ENCODE measurements around the gene E2F6.

Gene E2F6

DNA sequence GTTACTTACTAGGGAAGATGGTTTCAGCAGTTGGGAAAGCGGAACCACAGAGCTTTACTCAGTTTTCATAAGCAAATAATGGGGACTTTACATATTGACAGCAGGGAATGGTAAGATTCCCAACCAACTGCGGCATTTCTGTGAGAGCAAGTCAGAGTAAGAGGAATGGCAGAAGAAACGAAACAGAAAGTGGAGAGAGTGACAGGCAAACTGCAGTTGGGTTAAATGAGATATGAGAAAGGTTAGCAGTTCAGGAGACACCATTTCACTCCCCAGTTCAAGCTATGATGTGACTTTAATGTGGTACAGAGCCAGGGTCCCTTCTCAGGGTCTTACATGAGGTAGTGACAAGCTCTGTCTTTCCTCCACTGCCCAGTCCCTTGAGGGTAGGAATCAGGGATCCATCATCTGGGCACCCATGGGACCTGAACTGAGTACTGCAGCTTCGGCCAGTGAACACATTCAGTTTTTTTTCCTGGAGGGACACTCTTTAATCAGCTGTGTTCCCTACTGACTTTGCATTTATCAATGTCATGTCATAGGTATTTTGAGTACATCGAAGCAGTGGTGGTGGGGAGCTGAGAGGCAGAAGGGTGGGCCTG, 34.8 kb upstream of the E2F6 start:
- Mint-ChIP-seq H3K9me3 (peaks cover 5% of the 10 kb centered on the region), H3K36me3 (peaks cover 3% of the 10 kb centered on the region), H3K4me3 (peak overlapping the region; percentile 19), H3K27me3 (peaks cover 13% of the 10 kb centered on the region), H3K4me1 (peaks cover 4% of the 10 kb centered on the region), H3K27ac (no peak overlapping the region)
- ATAC-seq (ENCODE audit: low read depth) (no peak), DNase-seq (ENCODE audit: low spot score in 2 of 2) (no peak)

DNA sequence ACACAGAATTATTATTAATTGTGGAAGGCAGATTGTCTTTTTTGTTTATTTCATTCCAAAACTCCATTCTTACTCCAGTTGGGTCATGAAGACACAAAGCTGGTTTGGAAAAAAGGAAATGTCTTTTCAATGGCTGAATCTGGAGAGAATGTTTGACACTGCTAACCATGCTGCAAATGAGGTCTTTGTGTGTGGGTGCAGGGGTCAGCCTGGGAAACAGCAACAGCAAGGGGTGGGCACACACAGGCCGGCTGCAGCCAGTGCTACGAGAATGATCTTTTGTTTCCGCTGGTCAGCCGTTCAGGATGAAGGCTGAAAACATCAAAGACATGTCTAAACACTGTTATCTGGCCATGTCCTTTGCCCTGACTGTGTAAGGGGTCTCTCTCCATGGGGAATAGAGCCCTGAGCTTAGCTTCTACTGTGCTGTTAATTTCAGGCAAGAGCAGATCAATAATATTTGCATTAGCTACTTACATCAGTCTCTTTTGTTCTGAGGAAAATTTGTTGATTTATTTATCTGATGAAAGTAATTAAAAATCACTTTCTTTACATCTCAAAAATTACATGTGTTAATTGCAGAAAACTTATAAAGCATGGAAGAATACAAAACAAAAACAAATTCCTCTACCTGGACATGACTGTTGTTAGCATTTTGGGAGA, 33.3 kb upstream of the E2F6 start:
- Mint-ChIP-seq H3K4me1 (peaks cover 4% of the 10 kb centered on the region), H3K27ac (no peak overlapping the region), H3K4me3 (no peak overlapping the region), H3K36me3 (peaks cover 3% of the 10 kb centered on the region), H3K27me3 (peaks cover 12% of the 10 kb centered on the region), H3K9me3 (peaks cover 5% of the 10 kb centered on the region)
- DNase-seq (ENCODE audit: low spot score in 2 of 2) = no peak
- ATAC-seq (ENCODE audit: low read depth) = no peak

DNA sequence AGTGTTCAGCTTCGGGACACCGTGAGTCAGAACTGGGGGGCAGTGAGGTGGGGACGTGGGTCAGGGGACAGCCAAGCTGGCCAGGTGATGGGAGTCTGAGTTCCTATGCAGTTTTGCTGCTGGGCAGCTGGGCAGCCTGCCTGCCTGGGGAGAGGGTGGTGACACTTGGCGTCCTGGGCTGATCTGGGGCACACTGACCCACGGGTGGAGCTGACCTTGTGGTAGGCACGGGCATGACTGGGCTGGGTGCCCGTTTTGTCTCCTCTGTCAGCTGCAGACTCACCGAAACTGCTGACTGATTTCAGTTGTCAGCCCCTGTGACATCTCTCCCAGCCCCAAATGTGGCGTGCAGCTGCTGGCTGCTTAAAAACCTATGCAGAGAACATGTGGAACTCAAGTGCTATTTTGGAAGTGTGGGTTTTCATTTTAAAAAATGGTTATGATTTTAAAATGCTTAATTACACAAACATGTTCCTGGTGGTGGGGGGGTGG, 32.6 kb upstream of the E2F6 start:
- Mint-ChIP-seq H3K27ac (no peak overlapping the region), H3K9me3 (peaks cover 2% of the 10 kb centered on the region), H3K36me3 (peaks cover 3% of the 10 kb centered on the region), H3K27me3 (peaks cover 12% of the 10 kb centered on the region), H3K4me1 (peaks cover 4% of the 10 kb centered on the region), H3K4me3 (no peak overlapping the region)
- ATAC-seq (ENCODE audit: low read depth) = no peak
- DNase-seq (ENCODE audit: low spot score in 2 of 2) = no peak

DNA sequence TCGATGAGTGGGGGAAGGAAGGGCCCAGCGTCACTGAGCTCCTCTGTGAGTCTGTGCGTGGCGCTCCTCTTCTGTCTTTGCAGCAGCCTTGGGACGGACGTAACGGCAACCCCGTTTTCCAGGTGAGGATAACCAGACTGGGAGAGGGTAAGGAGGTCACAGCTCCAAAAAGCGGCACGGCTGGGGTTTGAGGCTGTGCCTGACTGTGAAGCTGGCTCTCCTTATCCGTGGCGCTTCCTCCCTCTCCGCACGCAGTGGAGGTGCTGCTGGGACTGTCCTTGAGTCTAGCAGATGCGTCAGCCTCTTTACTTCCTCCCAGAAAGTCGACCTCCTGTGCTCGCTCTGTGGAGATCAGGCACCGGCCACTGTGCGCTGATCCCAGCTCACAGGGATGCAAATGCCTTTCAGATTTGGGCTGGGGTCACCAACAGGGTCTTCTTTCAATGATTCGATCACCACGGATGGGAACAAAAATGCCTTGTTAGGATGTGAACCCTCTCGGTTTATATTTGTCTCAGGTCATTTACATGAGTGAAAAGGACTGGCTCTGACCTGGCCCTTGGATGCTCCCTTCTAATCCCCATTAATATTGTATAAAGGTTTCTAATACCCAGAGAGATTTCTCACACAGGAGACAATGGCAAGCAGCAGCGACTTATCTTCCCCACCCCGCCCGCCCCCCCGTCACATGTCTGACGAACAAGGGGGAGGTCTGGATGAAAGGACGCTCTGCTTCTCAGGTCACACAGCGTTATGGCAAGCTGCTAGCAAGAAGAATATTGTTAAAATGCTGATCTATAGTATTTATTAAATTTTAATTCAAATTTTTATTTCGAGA, 30.1 kb upstream of the E2F6 start:
- H3K4me3 Mint-ChIP-seq = no peak overlapping the region
- no peaks in the 10 kb centered on the region for H3K9me3 Mint-ChIP-seq
- H3K4me1 Mint-ChIP-seq = peaks cover 4% of the 10 kb centered on the region
- ATAC-seq (ENCODE audit: low read depth) (no peak), DNase-seq (ENCODE audit: low spot score in 2 of 2) (no peak)
- no peaks in the 10 kb centered on the region for H3K36me3 Mint-ChIP-seq
- no peak overlapping the region for H3K27ac Mint-ChIP-seq
- H3K27me3 Mint-ChIP-seq = peaks cover 11% of the 10 kb centered on the region

DNA sequence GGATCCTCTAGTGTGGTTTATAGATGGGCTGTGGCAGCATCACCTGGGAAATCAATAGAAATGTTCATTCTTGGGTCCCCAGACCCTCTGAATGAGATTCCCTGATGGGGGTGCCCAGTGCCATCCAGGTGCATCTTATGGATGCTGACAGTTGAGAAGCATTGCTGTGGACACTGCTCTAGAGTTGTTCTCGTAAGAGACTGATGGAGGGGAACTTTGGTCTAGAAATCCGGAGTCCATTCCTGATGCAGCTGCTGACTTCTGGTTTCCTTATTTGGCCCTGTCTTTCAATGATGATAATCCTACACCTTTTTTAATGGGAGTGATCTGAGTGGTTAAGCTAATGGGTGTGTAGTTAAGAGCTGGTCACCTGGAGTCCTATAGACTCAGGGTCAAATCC, 28.3 kb upstream of the E2F6 start:
- Mint-ChIP-seq H3K4me1 (no peaks in the 10 kb centered on the region), H3K9me3 (no peaks in the 10 kb centered on the region), H3K36me3 (peaks cover 3% of the 10 kb centered on the region), H3K4me3 (no peak overlapping the region), H3K27me3 (peaks cover 10% of the 10 kb centered on the region), H3K27ac (no peak overlapping the region)
- ATAC-seq (ENCODE audit: low read depth) (no peak), DNase-seq (ENCODE audit: low spot score in 2 of 2) (no peak)

DNA sequence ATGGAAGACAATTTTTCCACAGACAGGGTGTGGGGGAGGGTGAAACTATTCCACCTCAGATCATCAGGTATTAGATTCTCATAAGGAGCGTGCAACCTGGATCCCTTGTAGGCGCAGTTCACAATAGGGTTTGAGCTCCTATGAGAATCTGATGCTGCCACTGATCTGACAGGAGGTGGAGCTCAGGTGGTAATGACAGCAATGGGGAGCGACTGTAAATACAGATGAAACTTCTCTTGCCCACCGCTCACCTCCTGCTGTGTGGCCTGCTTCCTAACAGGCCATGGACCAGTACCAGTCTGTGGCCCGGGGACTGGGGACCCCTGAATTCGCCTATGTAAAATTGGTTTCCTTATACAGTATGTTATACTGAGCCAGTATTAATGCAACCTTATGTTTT, 27.3 kb upstream of the E2F6 start:
- Mint-ChIP-seq H3K36me3 (peaks cover 3% of the 10 kb centered on the region), H3K4me3 (no peak overlapping the region), H3K9me3 (no peaks in the 10 kb centered on the region), H3K27ac (no peak overlapping the region), H3K4me1 (no peaks in the 10 kb centered on the region), H3K27me3 (peaks cover 7% of the 10 kb centered on the region)
- ATAC-seq (ENCODE audit: low read depth) (no peak), DNase-seq (ENCODE audit: low spot score in 2 of 2) (no peak)

DNA sequence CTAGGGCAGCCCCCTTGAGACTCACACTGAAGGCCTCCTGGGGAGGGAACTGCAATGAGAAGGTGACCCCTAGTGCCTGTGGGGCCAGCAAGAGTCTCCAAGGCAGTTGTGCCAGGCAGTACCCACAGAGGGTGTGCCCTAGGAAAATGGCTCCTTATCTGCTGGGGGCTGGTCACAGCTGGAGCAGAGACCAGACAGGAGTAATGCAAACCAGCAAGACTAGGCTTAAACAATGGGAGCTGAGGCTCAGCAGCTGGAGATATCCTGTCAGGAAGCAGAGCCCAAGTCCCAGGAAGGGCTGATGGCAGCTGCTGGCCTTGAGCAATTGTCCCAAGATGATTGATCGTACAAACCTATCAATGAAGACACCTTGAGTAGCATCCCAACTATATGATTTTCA, 26.8 kb upstream of the E2F6 start:
- Mint-ChIP-seq H3K9me3 (no peaks in the 10 kb centered on the region), H3K27me3 (peaks cover 7% of the 10 kb centered on the region), H3K27ac (no peak overlapping the region), H3K4me3 (no peak overlapping the region), H3K36me3 (peaks cover 3% of the 10 kb centered on the region), H3K4me1 (no peaks in the 10 kb centered on the region)
- DNase-seq (ENCODE audit: low spot score in 2 of 2) = no peak
- no peak for ATAC-seq (ENCODE audit: low read depth)

DNA sequence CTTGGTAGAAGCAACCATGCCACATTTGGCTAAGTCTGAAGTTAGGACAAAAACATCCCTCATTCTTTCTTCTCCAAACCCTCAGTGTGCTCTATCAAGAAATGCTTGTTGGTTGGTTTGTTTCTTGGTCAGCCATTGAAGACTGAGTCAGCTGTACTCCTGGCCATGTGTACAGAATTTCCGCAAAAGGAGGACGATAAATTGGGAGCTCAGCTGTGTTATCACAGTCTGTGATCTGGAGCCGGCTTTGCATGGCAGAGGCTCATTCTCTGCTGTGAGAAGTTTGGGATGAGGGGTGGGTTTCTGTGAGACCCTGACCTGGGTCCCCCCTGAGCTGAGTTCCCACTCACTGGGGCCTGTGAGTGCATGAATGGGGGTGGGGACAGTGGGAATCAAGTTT, 26.3 kb upstream of the E2F6 start:
- no peak for ATAC-seq (ENCODE audit: low read depth)
- no peak for DNase-seq (ENCODE audit: low spot score in 2 of 2)
- Mint-ChIP-seq H3K9me3 (no peaks in the 10 kb centered on the region), H3K4me1 (no peaks in the 10 kb centered on the region), H3K27me3 (peaks cover 8% of the 10 kb centered on the region), H3K36me3 (peaks cover 3% of the 10 kb centered on the region), H3K4me3 (no peak overlapping the region), H3K27ac (no peak overlapping the region)

DNA sequence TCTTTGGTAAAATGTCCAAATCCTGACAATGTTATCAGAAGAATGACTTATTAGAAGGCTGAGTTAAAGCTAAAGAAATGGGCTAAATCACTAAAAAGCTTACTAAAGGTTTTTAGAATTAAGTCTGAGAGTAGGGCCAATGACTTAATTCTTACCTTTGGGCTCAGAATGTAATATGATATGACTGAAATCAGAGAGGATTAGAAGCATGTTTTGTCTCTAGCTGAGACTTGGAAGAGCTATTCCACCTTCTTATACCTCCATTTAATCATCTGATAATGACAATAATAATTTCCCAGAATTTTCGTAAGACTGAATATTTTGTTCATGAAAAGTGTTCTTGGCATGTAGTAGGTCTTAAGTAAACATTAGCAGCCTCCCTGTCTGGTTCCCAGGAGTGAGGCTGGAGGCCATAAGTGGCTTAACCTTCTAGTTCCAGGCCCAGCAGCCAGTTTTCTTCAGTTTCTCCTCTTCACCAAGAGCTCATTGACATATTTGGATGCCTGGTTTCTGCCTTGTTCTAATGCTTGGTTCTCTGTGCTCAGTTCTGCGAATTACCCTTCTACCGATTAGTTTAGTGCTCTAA, 25.5 kb upstream of the E2F6 start:
- H3K36me3 Mint-ChIP-seq = peaks cover 3% of the 10 kb centered on the region
- H3K27ac Mint-ChIP-seq = no peak overlapping the region
- H3K4me1 Mint-ChIP-seq = no peaks in the 10 kb centered on the region
- peaks cover 9% of the 10 kb centered on the region for H3K27me3 Mint-ChIP-seq
- DNase-seq (ENCODE audit: low spot score in 2 of 2) (no peak), ATAC-seq (ENCODE audit: low read depth) (no peak)
- no peak overlapping the region for H3K4me3 Mint-ChIP-seq
- H3K9me3 Mint-ChIP-seq = no peaks in the 10 kb centered on the region

DNA sequence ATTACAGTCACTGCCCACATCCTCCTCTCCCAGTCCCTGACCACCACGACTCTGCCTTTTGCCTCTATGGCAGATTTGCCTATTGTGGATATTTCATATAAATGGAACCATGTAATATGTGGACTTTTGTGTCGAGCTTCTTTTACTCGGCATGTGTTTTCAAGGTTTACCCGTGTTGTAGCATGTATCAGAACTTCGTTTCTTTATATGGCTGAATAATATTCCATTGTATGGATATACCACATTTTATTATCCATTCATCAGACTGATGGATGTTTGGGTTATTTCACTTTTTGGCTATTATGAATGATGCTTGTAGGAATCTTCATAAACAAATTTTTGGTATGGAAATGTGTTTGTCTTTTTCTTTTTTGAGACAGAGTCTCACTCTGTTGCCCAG, 24.2 kb upstream of the E2F6 start:
- Mint-ChIP-seq H3K4me3 (no peak overlapping the region), H3K9me3 (no peaks in the 10 kb centered on the region)

DNA sequence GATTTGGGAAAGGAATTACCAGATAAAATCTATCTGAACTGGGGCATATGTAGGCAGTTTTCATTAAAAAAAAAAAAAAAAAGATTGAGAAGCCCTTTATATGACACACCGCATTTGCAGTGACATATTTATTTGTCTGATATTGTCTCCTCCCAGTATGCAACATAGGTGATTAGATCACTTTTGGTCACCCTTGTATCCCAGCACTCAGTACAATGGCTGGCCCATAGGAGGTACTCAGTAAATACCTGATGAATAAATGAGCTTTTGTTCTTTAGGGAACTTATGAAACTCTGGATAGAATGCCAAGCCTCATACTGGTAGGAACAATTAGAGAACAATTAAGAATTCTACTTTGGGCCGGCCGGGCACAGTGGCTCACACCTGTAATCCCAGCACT, 22.8 kb upstream of the E2F6 start:
- ATAC-seq (ENCODE audit: low read depth) = no peak
- H3K4me3 Mint-ChIP-seq = no peak overlapping the region
- no peak for DNase-seq (ENCODE audit: low spot score in 2 of 2)
- no peaks in the 10 kb centered on the region for H3K4me1 Mint-ChIP-seq
- H3K9me3 Mint-ChIP-seq = no peaks in the 10 kb centered on the region
- no peak overlapping the region for H3K27ac Mint-ChIP-seq
- peaks cover 10% of the 10 kb centered on the region for H3K27me3 Mint-ChIP-seq
- H3K36me3 Mint-ChIP-seq = peaks cover 3% of the 10 kb centered on the region

More for the DNA sequence above, 24.2 kb upstream of the E2F6 start:
- no peak overlapping the region for H3K27ac Mint-ChIP-seq
- DNase-seq (ENCODE audit: low spot score in 2 of 2) (no peak), ATAC-seq (ENCODE audit: low read depth) (no peak)
- H3K27me3 Mint-ChIP-seq = peaks cover 9% of the 10 kb centered on the region
- H3K36me3 Mint-ChIP-seq = peaks cover 3% of the 10 kb centered on the region
- no peaks in the 10 kb centered on the region for H3K4me1 Mint-ChIP-seq

DNA sequence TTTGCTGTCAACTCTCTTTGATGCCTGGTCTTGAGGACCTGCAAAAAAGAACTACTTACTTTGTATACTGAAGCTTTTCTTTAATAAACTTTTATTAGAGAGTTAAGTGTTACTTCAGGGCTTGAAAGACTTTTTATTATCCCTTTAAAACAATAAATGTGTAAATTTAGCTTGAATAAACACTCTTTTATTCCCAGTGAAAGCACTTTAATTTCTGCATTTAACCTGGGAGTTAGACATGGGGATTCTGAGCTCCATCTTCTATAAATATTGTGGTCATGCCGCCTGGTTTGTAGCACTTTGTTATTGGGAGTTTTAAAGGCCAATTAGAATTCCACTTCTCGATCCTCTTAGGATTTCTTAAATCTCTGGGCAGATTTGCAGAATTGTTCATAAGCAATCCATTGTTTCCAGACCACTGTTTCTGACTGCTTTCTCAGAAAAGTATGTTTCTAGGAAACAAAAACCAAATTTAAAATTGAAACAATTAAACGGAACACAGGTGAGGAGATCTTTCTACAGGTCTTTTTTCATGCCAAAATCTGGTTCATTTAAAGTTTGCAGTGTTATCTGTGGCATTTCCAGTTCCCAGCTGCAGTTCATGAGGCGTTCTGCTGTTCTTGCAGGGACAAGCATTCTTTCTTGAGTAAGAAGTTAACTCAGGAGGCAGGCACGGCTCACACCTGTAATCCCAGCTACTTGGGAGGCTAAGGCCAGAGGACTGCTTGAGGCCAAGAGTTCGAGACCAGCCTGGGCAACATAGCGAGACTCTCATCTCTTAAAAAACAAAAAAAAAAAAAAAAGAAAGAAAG, 18.1 kb upstream of the E2F6 start:
- H3K4me3 Mint-ChIP-seq = no peak overlapping the region
- peaks cover 7% of the 10 kb centered on the region for H3K4me1 Mint-ChIP-seq
- ATAC-seq (ENCODE audit: low read depth) (no peak), DNase-seq (ENCODE audit: low spot score in 2 of 2) (no peak)
- no peaks in the 10 kb centered on the region for H3K9me3 Mint-ChIP-seq
- no peak overlapping the region for H3K27ac Mint-ChIP-seq
- H3K27me3 Mint-ChIP-seq = peaks cover 19% of the 10 kb centered on the region
- no peaks in the 10 kb centered on the region for H3K36me3 Mint-ChIP-seq

DNA sequence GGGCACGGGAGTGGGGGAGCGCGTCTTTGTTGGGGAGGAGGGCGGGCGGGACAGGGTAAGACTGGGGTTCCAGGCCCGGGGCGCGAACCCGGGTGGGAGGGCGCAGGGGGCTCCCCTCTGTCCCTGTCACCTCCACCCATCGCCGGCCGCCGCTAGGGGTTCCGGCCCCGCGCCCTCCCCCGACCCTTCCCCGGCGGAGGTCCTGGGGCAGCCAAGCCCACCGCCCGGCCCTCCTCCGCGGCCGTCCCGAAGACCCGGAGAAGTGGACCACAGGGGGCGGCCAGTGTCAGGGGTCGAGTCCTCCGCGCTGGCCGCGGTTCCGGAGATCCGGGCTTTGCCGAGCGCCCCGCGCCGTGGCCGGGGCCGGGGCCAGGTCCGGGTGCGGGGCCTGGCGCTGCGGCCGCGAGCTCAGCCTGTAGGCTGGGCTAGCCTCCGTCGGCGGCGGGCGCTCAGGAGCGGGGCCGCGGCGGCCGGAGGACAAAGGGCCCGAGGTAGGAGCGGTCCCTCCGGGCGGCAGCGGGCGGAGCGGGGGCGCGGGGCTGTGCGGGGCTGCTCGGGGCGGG, 16.6 kb upstream of the E2F6 start:
- no peak for ATAC-seq (ENCODE audit: low read depth)
- H3K27me3 Mint-ChIP-seq = peaks cover 20% of the 10 kb centered on the region
- H3K4me3 Mint-ChIP-seq = no peak overlapping the region
- no peaks in the 10 kb centered on the region for H3K36me3 Mint-ChIP-seq
- H3K9me3 Mint-ChIP-seq = no peaks in the 10 kb centered on the region
- H3K4me1 Mint-ChIP-seq = peaks cover 7% of the 10 kb centered on the region
- H3K27ac Mint-ChIP-seq = no peak overlapping the region
- DNase-seq (ENCODE audit: low spot score in 2 of 2) = peak in 1 of 2 donors; percentile 16
